ENCODE results near the gene ASTN2. TPM values are rescaled to one million over a fixed set of nuclear protein-coding genes. Genes with fewer than 3 reads are reported as not detected.
"Not testable (repeated sequence)": the region's sequence is repeated elsewhere in the genome, so short reads cannot be mapped to it uniquely, and the experiment has no call there.

ASTN2 gene
- total and polyA plus RNA-seq, 9 donors: 1.8 to 6.4 (median 3.2) TPM

- H3K4me3 ChIP-seq: no peak overlapping the region
- DNase-seq: no peak
- no peaks in the 10 kb centered on the region for H3K4me1 ChIP-seq (ENCODE audit: insufficient read depth)
- H3K9me3 ChIP-seq: no peaks in the 10 kb centered on the region
- TF ChIP-seq EP300 (IDR thresholded peaks at IDR 0.05) (no peak), POLR2A (IDR thresholded peaks at IDR 0.05) (no peak)
- TF ChIP-seq, protein P1, sequence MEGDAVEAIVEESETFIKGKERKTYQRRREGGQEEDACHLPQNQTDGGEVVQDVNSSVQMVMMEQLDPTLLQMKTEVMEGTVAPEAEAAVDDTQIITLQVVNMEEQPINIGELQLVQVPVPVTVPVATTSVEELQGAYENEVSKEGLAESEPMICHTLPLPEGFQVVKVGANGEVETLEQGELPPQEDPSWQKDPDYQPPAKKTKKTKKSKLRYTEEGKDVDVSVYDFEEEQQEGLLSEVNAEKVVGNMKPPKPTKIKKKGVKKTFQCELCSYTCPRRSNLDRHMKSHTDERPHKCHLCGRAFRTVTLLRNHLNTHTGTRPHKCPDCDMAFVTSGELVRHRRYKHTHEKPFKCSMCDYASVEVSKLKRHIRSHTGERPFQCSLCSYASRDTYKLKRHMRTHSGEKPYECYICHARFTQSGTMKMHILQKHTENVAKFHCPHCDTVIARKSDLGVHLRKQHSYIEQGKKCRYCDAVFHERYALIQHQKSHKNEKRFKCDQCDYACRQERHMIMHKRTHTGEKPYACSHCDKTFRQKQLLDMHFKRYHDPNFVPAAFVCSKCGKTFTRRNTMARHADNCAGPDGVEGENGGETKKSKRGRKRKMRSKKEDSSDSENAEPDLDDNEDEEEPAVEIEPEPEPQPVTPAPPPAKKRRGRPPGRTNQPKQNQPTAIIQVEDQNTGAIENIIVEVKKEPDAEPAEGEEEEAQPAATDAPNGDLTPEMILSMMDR (IDR thresholded peaks at IDR 0.05): no peak
- no peaks in the 10 kb centered on the region for H3K27me3 ChIP-seq
- no peak overlapping the region for H3K27ac ChIP-seq
- 0 to 85% (median 47%) methylated on average over 1 of the region's 1 CpG for WGBS, 3 donors
- no peaks in the 10 kb centered on the region for H3K36me3 ChIP-seq
- intact Hi-C loops (cut with DNase I): no loop called here
Measured at GRCh38 chr9:116901260-116901659, 513.6 kb downstream of the ASTN2 start.

DNA sequence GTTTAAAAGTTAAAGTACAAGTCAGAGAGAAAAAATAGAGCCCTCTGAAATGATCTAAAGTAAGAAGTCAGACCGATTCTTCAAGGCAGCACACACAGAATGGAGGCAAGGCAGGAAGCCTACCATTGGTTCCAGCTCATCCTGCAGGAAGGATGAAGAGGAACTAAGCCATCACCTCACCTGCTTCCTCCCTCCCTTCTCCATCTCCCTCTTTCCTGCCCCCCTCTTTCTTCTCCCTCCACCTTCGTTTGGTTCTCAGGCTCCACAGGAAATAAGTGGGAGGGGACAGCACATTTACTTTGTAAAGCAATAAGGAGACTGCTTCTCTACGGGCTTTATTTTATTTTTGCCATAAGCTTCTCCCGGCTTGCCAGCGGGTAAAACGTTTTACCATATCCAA, 514.3 kb downstream of the ASTN2 start:
- intact Hi-C loops (cut with DNase I): no loop called here
- H3K27ac ChIP-seq: no peak overlapping the region
- DNase-seq: no peak
- no peak overlapping the region for H3K4me3 ChIP-seq
- H3K36me3 ChIP-seq: no peaks in the 10 kb centered on the region
- no peaks in the 10 kb centered on the region for H3K9me3 ChIP-seq
- TF ChIP-seq POLR2A (IDR thresholded peaks at IDR 0.05): no peak
- TF ChIP-seq EP300 (IDR thresholded peaks at IDR 0.05): no peak
- TF ChIP-seq, protein P1 (IDR thresholded peaks at IDR 0.05): no peak
- no peaks in the 10 kb centered on the region for H3K27me3 ChIP-seq
- H3K4me1 ChIP-seq (ENCODE audit: insufficient read depth): no peaks in the 10 kb centered on the region
- 77 to 80% (median 77%) methylated on average over 6 of the region's 6 CpGs for WGBS, 3 donors

- no peak overlapping the region for H3K27ac ChIP-seq
- intact Hi-C loops (cut with DNase I): no loop called here
- TF ChIP-seq, protein P1 (IDR thresholded peaks at IDR 0.05): no peak
- no peak for TF ChIP-seq EP300 (IDR thresholded peaks at IDR 0.05)
- no peak for TF ChIP-seq POLR2A (IDR thresholded peaks at IDR 0.05)
Measured at GRCh38 chr9:116900007-116900367, 514.9 kb downstream of the ASTN2 start.

DNA sequence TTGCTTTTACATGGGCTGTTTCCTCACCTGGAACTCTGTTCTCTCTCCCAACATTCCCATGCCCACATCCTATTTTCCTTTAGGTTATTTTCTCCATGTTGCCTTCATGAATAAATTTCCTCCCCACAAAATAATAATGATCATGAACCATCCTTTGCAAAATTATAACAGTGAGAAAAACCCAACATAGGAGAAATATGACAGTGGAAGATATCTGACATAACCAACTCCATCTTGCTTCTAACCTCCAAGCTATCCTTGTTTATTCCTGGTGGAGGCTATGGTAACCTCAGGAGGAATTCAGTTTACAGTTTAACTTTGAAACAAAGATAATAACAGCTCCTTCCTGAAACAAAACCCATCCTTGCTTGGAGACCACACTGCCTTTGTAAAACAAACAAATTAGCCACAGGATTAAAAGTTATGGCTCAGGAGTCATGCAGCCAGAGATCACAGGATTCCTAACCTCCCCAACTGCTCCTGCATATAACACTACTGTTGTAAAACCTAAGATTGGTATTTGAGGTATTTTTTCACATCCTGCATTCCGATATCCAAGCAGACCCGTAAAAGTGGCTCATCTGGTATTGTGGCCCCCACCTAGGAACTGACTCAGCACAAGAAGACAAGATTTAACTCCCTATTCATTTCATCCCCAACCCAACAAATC, 515.4 kb downstream of the ASTN2 start:
- WGBS, 3 donors: 5 to 15% (median 5%) methylated on average over 2 of the region's 2 CpGs
- H3K4me1 ChIP-seq (ENCODE audit: insufficient read depth): no peaks in the 10 kb centered on the region
- DNase-seq: no peak

More at GRCh38 chr9:116900007-116900367, 514.9 kb downstream of the ASTN2 start:
- DNase-seq: no peak
- H3K36me3 ChIP-seq: no peaks in the 10 kb centered on the region
- WGBS, 3 donors: 35 to 51% (median 43%) methylated on average over 1 of the region's 1 CpG
- H3K27me3 ChIP-seq: no peaks in the 10 kb centered on the region
- no peaks in the 10 kb centered on the region for H3K4me1 ChIP-seq (ENCODE audit: insufficient read depth)
- no peaks in the 10 kb centered on the region for H3K9me3 ChIP-seq
- no peak overlapping the region for H3K4me3 ChIP-seq

DNA sequence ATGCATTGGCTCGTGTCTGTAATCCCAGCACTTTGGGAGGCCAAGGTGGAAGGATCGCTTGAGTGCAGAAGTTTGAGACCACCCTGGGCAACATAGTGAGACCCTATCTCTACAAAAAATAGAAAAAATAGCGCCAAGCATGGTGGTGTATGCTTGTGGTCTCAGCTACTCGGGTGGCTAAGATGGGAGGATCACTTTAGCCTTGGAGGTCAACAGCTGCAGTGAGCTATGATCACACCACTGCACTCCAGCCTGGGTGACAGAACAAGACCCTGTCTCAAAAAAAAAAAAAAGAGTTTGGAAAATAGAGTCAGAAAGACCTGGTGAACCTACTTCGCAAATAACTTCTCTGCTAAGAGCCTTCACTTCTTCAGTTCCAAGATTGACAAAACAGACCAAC, 516.7 kb downstream of the ASTN2 start:
- 82 to 88% (median 84%) methylated on average over 5 of the region's 5 CpGs for WGBS, 3 donors
- H3K27ac ChIP-seq; intact Hi-C loops (cut with DNase I); H3K4me1 ChIP-seq (ENCODE audit: insufficient read depth); DNase-seq; H3K36me3 ChIP-seq; H3K4me3 ChIP-seq; H3K9me3 ChIP-seq; H3K27me3 ChIP-seq: not testable (repeated sequence)

More for the DNA sequence above, 515.4 kb downstream of the ASTN2 start:
- intact Hi-C loops (cut with DNase I): no loop called here
- Histone ChIP-seq H3K27me3 (no peaks in the 10 kb centered on the region), H3K4me3 (no peak overlapping the region), H3K36me3 (no peaks in the 10 kb centered on the region), H3K9me3 (no peaks in the 10 kb centered on the region), H3K27ac (no peak overlapping the region)
- TF ChIP-seq POLR2A (IDR thresholded peaks at IDR 0.05): no peak
- no peak for TF ChIP-seq EP300 (IDR thresholded peaks at IDR 0.05)
- TF ChIP-seq, protein P1 (IDR thresholded peaks at IDR 0.05): no peak
